ENCODE data around the gene MRPL21.

GRCh38 chr11:68880851-68881250 is 22.8 kb downstream of the MRPL21 start:
- TF ChIP-seq POLR2A (IDR thresholded peaks at IDR 0.05; ENCODE audit: low read depth, low read length) (no peak), TAF1 (IDR thresholded peaks at IDR 0.05; ENCODE audit: borderline replicate concordance, low read depth, low read length) (no peak)

Data from GM12892 (cell line).